Ovary (tissue), 3 donors: ENCODE data around the gene TMIGD3.

Experiments
- EP300 ChIP-seq: sonication (generic); formaldehyde crosslinking; IDR thresholded peaks from one replicate; pipeline ENCODE4 v1.6.1; 2017; ENCODE audit warnings: antibody characterized with exemption
- POLR2A ChIP-seq: fragments of 450-650 bp; IDR thresholded peaks from one replicate; pipeline ENCODE4 v1.6.1; 2017; ENCODE audit warnings: antibody characterized with exemption, mild to moderate bottlenecking, moderate library complexity
- TF ChIP-seq, protein P1 (sequence below), 3 donors: fragments of 450-650 bp in 2 of 3; fragments of 200-600 bp in 1 of 3; IDR thresholded peaks; one replicate each; pipeline versions ENCODE4 v1.5.1 to v1.8.0; 2016 to 2022; ENCODE audit warnings: antibody characterized with exemption in 3 of 3, mild to moderate bottlenecking in 1 of 3
- donor health status: DM: no; HTN: no; CAD: no.

DNA sequence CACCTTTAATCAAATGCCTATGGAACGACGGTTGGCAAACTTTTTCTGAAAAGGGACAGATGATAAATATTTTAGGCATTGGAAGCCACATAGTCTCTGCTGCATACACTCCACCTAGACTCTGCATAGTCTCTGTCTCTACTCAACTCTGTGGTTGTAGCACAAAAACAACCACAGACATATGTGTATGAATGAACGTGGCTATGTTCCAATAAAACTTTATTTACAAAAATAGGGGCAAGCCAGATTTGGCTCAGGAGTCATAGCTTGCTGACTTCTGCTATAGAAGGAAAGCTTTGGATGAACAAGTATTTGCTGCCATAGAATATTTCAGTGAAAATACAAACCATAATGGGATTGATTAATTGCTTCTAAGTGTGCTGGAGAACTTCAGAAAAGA is 37.5 kb upstream of the TMIGD3 start:
- TF ChIP-seq, protein P1, sequence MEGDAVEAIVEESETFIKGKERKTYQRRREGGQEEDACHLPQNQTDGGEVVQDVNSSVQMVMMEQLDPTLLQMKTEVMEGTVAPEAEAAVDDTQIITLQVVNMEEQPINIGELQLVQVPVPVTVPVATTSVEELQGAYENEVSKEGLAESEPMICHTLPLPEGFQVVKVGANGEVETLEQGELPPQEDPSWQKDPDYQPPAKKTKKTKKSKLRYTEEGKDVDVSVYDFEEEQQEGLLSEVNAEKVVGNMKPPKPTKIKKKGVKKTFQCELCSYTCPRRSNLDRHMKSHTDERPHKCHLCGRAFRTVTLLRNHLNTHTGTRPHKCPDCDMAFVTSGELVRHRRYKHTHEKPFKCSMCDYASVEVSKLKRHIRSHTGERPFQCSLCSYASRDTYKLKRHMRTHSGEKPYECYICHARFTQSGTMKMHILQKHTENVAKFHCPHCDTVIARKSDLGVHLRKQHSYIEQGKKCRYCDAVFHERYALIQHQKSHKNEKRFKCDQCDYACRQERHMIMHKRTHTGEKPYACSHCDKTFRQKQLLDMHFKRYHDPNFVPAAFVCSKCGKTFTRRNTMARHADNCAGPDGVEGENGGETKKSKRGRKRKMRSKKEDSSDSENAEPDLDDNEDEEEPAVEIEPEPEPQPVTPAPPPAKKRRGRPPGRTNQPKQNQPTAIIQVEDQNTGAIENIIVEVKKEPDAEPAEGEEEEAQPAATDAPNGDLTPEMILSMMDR (IDR thresholded peaks at IDR 0.05): no peak
- no peak for TF ChIP-seq POLR2A
- TF ChIP-seq EP300: no peak
